Left hindlimb (tissue), 1 donor: ENCODE results near the gene MEIS2.

Experiments
- DNase-seq: peaks from one replicate; pipeline ENCODE4 v3.0.0-alpha.2; 2018

The MEIS2 gene

DNA sequence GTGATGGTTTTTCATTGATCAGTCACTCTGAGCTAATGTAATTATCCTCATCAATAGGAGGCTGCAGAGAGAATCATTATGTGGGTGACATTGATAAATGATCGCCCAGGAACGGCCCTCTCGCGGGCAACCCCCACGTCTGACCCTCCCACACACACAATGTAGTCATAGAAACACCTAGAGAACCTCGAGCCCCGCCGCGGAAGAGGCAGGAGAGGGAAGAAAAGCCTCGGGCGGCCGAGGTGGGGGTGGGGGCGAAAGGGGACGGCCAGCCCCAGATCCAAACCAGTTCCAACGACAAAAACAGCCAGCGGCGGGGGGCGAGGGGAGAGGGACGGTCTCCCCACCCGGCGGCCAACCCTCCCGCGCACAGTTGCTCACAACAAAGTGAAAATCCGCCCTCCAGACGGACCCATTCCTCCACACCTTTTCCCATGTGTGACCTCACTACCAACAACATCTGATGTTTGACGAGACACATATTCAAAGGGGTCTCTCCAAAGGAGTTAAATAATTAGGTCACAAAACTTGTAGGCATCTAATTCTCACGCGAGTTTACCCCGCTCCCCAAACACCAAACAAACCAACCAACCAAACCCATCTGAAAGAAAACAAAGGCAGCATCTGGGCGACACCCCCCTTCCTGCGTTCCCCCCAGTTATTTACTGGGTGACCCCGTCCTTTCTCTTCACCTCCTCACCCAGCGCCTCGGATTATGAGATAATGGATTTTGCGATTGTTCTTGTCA is 213.0 kb downstream of the MEIS2 start:
- DNase-seq = peak; percentile 36

DNA sequence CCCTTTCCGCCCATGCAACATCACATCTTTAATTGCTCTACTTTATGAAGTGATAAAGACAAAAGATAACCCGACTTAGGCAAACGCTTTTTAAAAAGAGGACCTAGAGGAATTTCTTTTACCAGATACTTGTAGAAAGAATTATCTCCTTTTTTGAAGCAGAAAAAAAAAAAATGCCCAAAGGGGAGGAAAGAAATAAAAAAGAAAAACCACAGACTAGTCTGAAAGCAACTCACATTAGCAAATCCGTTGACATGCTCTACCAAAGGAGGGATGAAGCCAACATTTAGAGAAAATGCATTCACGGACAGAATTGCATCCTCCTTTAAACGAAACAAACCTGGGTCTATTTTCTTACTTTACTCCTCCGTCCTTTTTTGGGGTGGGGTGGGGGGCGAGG is 213.6 kb downstream of the MEIS2 start:
- no peak for DNase-seq

DNA sequence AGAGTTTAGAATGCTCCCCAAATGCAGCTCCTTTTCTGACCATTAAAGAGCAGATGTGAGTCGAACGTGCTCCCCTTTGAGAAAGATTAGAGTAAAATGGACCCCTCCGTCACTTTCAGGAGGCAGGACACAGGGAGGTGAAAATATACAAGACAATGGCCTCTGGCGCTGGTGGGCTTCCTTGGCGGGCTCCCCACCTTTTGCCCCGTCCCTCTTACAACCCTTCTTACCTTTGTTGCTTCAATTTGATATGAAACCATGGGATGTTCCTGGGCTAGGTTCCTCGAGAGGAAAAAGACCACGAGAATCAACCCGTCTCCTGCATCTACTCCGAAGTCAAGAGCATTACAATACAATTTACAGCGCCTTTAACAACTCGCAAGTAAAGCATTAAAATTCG is 214.2 kb downstream of the MEIS2 start:
- no peak for DNase-seq

DNA sequence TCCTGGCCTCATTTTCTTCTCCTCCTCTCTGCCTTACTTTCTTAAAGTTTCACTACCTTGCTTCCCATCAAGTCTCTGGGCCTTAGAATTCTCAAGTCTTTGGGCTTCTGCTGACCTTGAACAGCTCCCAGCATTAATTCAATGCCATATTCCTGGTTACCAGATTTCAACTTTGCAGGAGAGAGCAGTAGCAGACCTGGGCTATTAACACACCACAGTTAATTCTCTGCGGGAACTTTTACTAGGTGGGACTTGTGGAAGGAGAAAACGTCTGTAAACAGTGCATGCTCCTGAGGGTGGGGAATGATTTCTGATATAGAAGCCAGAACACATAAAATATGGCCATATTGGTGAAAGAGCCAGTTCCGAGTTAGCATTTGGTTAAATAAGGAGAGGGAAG is 214.6 kb downstream of the MEIS2 start:
- DNase-seq = no peak

DNA sequence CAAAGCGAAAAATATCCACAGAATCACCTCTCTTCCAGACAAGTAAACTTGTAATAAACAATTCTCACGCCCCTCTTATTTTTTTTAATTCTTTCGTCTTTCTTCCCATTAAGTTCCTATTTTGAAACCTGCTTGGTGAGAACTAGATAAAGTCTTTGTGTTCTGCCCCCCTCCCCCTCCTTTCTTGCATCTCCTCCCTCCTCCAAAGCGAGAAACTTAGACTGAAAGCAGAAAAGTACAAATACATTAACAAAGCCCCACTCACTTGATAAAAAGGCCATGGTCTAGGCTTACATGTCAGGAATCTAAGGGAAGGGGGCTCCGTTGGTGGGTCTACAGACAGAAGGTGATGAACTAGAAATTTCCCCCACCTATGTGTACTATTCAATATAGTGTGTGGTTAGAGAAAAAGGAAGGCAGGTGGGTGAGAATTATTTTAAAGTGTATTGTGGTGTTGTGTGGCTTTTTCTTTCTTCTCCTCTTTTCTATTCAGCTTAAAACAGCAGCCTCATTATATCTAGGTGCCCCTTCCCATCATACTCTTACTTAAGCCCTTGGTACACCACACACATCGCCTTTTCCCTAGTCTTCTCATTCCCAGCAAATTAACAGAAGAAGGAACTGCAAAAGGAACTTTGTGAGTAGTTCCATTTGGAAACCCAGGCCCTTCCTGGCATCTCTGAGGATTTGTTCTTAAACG is 215.3 kb downstream of the MEIS2 start:
- no peak for DNase-seq

DNA sequence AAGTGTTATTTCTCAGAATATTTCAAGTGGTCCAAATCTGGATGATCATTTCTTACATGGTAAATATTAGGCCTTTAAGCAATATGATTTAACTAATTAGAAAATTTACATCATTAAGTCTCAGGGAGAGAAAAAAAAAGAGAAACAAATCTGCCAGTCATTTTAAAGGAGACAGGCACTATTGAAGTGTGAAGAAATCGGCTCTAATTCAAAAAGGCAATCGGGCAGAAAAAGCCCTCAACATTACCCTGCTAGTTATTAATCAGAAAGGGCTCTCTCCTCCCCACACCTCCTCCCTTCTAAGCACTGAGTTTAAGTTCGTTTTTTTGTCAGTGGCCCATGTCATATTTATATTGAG is 215.9 kb downstream of the MEIS2 start:
- no peak for DNase-seq

DNA sequence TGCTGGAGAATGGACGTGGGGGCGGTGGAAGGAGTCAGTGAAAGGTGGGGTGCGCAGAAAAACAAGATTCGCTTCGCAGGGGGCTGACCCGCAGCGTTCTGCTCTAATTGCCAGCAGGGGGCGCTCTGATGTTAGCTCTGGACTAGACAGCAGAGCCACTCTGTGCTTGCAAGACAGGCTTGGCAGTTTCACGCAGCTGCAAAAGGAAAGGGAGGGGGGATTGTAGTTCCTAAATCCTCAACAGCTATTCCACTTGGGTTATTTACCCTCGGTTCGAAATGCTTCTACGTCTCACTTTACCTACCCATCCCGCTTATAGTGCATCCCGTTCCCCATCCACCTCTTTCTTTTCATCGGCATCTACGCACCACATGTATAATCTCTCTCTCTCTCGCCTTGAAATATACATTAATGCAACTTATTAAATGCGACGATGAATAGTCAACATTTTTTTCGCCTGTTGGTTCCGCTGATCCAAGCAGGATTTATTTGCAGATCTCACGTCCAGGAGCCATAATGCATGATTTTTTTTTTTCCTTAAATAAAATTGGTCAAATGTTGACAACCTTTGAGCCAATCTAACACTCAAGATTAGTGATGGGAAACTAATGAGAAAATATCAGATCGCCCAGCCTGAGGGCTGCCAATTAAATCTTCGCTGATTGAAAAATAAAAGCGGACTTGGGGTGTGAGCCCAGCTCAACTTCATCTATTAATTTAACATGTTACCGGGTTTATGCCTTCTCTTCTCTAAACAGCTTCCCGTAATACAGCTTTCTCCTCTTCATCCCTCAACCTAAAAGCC is 216.4 kb downstream of the MEIS2 start:
- DNase-seq = peak; percentile 87

DNA sequence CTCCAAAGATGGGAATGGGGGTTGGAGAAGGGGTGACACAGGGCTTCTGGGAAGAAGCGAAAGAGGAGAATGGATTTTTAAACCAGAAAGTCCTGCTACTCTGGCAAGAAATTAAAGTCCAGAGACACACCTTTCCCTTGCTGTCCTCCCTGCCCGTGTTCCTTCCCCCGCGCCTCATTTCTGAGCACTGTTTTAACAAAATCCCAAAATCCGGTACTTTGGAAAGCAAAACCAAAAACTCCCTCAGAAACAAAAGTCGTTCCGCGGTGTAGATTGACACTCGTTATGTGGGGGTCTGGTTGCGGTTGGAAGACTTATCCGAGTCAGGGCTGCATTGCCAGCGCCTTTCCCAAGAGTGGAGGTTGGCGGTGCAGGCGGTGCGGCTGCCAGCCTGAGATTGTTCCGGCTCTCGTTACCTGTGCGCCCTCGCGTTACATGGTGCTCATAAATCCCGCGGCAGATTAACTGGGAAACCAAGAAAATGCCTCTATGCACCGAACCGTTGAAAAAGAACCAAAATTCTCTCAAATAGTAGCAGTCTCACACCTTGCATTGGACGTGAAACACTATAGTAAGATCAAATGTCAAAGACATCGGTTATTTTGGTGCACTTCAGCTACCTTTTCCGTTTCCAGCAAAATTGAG is 217.7 kb downstream of the MEIS2 start:
- no peak for DNase-seq

DNA sequence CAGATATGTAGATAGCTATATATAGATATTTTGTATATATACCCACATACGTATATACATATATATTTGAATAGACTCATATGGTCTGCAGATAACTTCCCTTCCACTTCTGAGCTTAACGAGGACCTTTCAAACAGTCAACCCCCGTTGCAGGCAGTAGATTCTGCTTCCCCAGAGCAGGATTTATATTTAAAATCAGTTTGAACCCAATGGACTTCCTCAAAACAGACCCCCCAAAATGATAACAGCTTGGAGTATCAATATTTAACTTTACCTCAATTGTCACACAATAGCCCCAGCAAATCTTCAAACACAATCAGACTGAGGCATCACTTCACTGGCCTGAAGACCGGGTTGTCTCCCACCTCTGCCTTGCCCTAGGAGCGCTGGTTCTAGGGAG is 218.3 kb downstream of the MEIS2 start:
- DNase-seq = no peak

DNA sequence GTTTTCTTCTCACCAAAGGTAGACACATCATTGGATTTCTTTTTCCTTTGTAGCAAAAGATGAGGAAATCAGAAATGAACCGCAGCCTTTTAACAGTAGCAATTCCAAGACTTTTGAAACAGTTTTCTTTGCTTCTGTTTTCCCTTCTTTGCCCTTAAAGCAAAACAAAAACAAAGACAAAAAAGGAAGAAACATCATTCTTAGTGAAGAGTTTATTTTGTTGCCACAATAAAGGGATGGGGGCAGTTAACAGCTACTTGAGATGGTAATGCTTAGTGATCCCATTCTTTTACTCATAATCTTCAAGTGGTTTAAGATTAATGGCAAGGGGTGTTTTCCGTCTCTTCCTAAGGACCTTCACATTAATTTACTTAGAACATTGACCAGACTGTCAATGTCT is 218.8 kb downstream of the MEIS2 start:
- DNase-seq = no peak

DNA sequence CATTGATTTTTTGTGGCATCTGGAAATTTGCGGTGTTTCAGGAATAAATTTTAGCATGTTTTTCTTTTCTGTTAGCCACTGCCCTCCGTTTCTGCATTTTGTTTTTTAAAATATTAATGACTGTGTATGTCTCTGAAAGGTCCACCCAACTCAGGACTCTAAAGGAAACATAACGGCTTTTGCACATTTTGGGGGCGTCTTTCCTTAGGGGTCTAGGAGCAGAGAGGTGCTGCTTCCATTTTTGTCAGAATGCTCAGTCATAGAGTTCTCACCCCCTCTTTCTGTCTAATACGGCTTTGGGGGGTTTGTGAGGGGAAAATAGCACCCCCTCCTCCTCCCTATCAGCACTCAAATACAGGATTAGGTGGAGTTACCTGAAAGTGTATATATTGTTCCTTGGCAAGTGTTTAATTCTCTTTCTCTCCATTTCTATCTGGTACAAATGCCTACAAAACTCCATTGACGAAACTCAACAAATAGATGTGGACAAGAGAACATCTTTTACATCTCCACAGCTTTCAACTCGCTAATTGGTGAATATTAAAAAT is 219.4 kb downstream of the MEIS2 start:
- no peak for DNase-seq

DNA sequence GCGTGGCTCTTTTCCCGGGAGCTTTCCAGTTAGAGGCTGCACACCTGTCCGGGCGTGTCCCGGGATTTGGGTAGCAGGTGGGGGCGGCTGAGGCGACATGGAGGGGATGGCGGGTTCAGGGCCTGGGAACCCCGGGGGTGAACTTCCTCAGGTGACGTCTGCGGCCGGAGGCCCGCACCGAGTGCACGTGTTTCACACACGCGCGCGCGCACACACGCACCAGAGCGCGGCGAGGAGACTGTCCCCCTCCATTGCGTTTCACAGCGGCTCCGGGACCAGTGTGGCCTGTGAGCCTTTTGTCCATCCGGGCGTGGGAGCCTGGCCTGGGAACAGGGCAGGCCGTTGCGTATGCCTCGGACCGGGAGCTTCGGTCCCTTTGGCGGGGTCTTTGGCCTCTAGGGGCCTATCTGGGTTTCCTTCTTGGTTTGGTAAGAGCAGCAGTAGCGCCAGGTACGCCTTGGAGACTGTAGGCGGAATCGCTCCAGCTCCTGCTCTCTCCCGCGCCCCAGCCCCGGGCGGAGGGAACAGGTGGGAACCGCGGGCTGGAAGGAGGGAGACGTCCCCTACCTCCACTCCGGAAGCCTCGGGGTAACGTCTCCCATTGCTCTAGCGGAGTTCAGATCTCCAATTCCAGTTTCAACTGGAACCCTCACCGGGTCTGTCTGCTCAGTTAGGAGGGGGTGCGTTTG is 220.0 kb downstream of the MEIS2 start:
- DNase-seq = peak; percentile 40

DNA sequence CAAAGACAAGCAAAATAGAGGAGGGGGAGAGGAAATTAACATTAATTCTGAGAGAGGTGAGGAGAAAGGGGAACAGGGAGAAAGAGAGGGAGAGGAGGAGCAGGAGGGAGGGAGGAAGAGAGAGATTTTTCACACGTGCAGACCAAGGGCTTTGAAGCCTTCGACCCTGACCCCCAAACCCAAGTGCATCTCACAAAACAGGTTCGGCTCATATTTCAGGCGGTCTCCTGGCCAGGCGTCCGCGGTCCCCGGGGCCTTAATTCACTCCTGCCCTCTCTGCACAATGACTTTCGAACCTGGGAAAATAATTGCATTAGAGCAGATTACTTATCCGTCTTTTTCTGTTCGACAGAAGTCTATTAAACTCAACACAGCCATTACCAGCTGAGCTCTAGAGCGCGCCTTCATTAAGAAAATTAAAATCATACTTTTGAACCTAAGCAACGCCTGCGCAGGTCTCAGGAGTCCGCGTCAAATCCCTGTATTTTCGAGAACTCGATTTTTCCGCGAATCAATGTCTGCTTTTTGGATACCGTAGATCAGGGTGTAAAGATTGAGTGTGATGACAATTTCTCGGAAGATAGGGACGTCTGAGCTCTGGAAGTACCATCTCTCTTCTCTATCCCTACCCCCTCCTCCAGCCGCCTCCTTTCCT is 220.7 kb downstream of the MEIS2 start:
- DNase-seq = no peak

DNA sequence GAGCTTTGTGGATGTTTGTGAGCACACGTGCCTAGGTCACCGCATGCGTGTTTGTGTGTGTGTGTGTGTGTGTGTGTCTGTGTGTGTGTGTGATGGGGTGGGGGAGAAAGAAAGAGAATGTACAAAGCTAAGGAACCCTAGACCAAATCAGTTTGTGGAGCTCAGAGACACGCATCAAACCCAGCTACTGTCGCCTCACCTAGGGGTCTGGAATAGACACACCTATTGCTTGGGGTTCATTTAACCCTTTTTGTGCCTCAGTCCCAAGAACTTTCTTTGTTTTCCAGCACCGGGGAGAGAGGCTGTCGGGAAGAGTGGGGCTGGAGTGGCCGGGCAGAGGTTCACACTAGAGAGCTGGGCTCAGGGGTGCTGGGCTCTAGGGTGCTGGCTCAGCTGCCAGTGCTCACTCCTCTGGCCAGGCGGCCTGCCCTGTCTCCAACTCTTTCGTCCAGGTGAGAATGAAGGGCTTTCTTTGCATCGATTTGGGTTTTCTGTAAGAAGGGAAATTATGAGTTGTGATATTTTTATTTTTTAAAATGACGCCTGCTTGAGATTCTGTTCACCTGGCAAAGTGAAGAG is 221.6 kb downstream of the MEIS2 start:
- no peak for DNase-seq

DNA sequence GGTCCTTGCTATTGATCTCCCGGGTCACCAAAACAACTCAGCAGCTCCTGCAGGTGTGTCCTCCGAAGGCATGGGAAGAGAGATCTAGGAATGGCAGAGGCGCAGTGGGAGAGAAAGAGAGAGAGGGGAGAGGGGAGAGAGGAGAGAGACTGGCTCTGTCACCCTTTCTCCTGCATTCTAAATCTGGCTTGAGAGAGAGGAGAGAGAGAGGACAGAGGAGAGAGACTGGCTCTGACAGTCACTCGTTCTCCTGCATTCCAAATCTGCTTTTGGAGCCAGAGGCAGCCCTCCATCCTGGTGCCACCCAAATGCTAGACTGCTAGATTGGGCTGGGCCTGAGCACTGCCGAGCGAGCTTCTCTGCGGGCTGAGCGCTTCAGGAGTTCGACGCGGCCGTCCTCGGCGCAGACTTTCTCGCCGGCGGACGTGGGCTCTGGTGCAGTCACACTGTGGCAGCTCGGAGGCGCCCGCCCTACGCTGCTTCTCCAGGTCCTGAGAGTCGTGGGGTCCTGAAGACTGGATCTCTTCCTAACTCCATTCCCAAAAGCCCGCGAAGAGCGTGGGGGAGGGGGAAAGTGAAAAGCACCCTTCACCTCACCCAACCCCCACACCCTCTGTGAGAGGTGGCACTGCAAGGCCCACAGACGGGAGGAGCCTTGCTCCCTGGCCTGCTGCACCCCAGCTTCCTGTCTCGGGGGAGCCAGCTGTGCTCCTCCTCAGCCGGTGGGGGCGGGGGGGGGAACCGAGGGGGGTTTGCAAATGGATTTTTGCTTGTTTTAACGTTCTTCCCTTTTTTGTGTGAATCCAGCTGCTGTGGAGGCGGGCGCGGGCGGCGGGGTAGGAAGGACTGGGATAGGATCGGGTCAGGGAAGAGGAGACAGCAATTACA is 222.3 kb downstream of the MEIS2 start:
- DNase-seq = peak; percentile 43

DNA sequence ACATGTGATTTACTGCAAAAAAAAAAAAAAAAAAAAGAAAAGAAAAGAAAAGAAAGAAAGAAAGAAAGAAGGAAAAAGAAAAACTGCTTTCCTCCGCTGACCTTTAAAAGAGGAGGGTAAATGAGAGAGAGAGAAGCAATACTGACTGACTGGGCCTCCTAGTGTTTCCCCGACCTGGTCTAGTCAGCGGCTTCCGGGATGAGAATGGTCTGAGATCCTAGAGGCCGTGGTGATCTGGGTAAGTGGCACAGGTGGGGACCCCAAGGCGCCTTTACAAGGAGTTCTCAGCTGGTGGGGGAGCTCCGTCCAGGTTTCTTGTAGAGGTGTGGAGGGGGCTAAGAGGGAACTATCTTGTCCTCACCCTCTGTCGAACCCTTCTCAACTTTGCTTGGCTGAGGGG is 223.1 kb downstream of the MEIS2 start:
- no peak for DNase-seq

DNA sequence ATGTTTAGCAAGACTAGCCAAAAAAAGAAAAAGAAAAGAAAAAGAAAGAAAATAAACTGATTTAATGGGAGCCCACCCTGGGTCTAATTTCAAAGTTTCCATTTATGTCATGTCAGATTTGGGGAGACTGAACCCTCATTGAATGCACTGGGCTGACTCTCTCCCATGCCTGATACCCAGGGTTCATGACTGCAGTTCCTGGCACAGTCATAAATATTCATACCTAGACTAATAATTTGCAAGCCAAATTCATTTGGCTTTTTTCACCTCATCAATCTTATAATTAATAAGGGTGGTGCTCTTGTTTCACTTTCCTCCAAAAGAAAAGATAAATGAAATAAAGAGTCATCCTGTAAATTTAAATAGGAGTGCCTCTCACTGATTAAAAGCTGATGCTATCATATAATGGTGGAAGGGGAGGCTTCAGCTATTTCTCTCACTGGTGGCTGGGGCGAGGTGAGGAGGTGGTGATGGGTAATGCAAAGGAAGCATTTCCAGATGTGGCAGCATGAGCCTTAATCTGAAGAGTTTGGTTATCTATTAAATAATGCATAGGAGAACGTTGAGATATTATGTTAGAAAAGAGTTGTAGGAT is 224.5 kb downstream of the MEIS2 start:
- DNase-seq = no peak

DNA sequence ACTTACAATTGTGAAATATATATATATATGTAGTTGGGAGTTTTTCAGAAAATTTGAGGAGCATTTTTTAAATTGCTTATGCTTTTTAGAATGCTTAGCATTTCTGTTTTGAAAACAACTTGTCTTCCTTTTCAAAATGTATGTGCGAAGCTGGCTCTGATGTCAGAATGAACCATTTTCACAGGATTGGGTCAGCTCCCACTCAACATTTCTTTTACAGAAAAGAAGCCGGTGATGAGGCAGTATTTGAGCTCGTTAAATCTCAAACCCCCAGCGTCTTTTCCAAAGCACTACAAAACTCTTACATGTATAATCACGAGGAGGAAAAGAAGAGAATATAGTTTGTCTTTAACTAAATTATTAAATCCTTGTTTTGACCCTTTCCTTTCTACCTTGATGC is 225.4 kb downstream of the MEIS2 start:
- no peak for DNase-seq

DNA sequence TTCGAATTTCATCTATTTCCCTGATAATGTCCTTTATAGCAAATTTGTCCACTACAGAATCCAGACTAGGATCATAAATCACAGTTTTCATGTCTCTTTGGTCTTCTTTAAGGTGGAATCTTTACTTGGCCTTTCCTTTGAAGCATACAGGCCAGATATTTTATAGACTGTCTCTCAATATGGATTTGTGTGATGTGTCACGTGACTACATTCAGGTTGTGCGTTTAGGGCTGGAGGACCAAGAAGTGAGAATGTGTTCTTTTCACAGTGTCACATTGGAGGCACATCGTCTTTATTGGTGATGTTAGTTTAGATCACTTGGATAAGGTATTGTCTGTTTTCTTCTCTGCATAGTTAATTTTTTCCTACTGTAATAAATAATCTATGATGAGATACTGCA is 232.9 kb downstream of the MEIS2 start:
- DNase-seq = no peak

DNA sequence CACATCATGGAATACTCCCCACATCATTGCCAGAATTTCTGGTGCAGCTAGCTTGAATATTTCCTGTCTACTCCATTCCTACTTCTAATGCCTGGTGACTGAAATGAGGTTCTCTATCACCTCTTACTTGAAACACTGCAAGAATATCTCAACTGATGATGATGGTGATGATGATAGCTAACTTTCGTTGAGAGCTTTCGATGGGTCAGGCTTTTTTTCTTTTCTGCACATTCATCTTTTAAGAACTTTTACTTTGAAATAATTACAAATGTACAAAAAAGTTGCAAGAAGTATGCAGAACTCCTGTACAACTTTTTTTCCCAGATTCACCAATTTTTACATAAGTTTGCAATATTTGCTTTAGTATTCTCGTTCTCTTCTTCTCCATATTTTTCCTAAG is 233.5 kb downstream of the MEIS2 start:
- DNase-seq = no peak
